GF-D8 (cell line): ENCODE data around the gene ARHGAP23.

Source experiments
- DNase-seq: peaks from one replicate; lab custom pipeline; 2025; lab: John Stamatoyannopoulos, UW

The ARHGAP23 gene

DNA sequence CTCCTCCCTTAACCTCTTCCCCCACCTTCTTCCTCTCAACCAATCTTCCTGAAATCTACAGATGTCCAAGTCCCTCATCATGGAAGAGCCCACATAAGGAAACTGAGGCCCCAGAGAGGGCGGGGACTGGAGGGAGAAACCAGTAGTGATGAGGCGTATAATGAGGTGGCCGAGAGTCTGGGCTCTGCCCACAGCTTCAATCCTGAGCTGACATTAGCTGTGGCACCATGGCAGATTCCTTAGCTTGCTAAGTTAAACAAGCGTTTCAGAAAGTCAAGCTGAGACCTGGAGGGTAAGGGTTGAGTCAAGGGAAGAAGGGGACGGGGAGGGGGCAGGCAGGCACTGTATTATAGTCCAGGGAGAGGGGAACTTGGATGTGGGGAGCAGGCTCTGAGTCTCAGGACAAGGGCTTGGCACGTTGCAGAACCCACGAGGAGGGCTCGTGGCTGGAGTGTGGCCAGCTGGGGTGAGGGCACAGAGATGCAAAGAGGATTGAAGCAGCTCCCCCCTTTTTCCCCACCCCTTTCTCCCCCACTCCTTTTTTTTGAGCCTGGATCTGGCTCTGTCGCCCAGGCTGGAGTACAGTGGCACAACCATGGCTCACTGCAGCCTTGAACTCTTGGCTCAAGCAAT is 13.3 kb downstream of the ARHGAP23 start:
- DNase-seq: no peak

DNA sequence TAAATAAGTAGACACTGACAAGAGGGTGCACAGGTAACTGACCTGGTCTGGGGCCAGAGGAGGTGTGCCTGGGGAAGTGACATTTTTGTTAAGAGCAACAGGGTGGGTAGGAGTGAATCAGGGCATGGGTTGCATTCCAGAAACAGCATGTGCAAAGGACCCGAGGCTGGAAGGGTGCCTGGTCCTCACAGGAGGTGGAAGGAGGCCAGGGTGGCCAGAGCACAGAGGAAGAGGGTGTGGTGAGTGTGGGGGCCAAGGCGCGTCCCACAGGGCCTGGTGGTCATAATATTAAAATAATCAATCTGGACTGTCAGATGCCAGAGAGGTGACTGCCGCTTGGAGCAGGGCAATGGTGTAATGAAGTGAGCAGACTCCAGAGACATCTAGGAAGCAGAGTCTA is 14.3 kb downstream of the ARHGAP23 start:
- no peak for DNase-seq

DNA sequence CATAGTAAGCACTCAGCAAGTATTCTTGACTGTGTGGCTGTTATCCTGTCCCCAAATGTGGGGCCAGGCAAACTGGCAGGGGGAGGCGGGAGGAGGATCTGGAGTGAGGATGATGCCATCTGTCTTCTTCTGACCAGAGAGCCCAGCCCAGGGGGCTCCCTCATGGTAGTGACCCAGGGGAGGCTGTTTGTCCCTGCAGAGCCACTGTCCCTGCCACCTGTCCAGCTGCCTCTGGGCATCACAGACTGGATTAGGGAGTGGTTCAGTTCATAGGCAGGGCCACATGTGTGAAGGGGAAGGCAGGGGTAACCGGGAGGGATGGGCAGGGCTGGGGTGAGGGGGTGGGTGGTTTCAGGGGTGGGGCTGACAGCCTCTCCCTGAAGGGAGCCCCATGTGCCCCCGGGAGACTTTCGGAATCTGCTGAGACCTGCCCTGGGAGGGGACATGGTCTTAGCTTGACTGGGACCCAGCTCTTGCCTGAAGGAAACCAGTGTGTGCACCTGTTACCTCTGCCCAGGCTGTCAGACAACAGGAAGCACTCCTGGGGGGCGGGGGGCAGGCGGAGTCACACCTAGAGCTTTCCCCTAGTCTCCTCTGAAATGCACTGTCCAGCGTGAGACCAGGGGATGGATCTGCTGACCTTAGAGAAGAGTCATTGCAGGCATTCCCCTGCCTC is 15.2 kb downstream of the ARHGAP23 start:
- no peak for DNase-seq

DNA sequence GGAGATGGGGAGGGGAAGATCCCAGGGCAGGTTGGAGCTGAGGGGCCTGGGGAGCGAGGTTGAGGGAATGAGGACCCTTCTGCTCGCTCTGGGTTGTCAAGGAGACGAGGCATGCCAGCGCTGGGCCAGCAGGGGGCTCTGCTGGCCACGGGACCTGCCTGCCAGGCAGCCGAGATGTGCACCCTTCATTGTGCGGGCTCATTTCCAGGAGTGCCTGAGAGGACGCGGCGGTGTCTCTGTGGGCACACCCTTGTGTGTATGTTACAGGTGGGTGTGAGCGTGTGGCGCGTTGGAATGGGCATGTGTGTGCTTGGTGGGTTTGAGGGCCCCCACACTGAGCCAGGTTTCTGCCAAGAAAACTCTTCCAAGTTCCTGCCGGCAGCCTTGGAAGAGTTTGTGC is 15.9 kb downstream of the ARHGAP23 start:
- DNase-seq: no peak

DNA sequence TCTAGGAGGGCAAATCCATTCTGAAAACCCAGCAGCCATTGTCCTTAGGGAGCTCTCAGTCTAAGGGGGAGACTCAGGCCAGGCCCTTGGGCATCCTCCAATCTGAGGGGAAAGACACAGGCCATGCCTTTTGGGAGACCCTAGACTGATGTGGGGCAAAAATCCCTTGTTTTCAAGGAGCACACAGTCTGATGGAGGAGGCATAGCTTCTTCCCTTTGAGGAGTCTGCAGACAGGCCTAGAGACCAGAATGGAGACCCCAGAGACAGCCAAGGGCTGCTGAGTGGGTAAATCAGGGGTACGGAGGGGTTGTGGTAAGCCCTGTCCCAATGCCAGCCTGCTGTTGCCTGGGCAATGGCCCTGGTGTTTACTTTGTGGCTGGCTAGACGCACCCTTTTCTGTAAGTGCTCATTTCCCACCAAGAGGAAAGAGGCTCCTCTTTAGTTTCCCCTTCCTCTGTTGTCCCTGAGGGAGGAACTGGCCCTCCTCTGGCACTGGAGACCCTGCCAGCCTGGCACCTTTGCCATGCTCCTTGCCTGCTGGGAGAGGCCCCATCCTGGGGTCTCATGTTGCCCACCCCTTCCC is 19.3 kb downstream of the ARHGAP23 start:
- no peak for DNase-seq

DNA sequence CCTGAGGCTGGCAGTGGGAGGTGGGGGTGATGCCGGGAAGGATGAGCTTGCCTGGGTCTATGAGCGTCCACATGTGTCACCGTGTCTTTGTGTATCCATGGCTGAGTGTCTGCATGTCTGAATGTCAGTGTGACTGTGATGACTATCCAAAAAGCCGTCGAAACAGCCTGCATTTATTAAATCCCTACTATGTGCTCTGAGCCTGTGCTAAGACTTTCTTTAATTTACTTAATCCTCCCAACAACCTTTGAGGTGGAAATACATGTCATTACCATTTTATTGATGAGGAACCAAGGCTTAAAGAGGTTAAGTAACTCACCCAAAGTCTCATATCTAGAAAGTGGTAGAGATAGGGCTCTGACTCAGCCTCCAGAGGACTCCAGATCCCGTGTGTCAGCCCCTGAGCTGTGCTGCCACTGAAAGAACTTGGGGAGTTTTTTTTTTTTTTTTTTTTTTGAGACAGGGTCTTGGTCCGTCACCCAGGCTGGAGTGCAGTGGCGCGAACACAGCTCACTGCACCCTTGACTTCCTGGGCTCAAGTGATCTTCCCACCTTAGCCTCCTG is 20.0 kb downstream of the ARHGAP23 start:
- DNase-seq: no peak

DNA sequence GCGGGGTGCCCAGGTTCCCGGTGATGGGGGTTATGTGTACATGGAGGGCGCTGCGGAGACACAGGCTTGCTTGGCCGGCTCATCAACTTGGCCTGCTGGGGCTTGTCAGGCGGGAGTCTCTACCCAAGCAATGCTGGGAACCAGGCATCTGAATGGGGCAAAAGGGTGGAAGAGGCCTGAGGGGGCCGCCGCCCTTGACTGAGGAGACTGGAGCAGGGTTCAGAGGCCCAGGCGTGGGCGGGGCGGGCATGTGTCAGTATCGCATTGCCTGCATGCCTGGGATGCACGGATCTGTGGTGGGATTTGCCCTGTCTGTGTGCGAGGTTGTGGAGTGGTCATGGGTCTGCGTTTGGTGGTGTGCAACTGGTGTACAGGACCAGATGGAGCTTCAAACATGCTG is 21.1 kb downstream of the ARHGAP23 start:
- DNase-seq: no peak

DNA sequence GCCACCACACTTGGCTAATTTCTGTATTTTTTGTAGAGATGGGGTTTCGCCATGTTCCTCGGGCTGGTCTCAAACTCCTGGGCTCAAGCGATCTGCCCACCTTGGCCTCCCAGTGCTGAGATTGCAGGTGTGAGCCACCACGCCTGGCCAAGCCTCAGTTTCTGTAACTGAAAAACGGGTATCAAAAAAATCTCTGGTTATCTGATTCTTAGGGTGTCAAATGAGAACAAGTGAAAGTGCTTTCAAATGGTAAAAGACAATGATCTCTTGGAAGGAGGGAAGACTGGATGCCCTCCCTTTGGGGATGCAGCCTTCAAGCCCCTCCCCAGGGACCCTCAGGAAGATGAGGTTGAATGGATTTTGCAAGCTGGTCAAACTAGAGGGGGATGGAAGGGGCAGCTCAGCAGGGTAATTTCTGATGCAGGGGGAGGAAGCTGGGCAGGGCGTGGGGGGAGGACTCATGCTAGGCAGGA is 22.3 kb downstream of the ARHGAP23 start:
- no peak for DNase-seq

DNA sequence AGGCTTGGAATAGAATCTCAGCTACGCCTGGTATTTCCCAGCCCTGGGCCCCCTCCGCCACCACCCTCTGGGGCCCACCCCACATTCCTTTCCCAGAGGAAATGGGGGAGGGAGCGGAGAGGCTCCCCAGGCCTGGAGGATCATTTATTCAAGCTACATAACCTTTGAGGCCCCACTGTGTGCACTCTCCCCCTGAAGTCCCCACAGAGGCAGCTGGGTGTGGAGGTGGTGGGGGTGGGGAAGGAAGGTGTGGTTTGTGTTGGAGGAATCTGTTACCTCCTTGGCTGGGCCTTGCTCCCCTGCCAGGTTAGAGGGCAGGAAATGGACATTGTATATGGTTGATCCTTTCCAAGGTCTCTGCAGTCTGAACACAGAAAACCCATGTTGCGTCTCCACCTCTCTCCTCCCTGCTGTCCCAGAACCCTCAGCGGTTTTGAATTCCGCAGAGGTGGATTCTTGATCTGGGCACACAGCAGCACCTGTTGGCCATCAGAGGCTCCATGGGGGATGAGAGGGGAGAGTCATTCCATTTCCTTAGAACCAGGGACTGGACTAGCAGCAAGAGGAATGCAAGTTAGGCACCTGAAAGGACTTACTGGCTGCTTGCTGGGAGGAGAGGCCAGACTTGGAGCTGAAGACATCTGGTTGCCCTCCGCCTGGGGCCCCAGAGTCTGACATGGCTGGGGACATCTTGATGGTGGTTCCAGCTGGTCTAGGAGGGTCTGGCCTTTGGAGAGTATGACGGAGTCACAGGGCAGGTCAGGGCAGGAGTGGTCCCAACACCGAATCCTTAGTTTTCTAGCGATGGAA is 23.0 kb downstream of the ARHGAP23 start:
- no peak for DNase-seq

DNA sequence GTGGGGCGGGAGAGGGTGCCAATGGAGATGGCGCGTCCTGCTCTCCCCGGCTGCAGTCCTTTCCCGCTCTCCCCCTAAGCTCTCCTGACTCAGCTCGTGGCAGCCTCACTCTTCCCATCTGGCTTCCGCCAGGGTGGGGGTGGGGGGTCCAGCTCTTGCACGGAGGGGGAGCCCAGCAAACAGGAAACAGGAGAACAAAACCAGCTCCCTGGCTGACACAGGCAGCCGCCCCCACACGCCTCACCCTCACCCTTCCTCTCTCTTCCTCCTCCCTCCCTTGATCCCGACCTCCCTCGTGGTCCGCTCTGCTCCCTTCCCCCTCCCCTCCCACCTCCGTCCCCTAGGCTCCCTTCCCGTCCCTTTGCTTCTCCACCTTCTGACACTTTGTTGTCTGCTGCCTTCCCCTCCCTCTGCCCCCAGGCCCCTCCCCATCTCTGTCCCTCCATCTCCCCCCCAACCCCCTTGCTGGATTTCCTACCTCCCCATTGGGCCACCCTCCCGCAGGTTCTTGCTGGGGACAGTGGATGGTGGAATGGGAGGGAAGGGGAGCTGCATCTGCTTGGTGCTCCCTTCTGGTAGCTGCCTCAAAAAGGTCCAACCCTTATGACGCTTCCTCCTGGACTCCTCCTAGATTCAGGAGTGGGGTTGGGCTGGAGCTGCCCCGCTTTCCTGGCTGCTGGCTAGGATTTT is 23.7 kb downstream of the ARHGAP23 start:
- DNase-seq: no peak

DNA sequence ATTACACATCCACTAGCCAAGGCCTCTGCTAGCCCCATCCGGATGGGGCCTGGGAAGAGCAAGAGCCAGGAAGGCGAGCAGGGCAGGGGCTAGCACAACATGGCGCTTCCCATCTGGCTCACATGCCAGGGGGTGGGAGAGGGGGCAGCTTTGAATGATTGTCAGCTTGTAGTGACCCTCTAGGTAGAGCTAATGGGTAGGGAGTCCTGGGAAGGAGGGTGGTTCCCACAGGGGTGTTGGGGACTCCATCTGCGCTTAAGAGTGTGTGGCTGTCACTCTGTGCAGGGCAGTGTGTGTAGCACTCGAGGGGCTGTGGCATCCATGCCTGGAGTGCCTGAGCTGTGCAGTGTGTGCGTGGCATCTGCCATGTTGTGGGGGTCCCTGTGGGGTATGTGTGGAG is 24.5 kb downstream of the ARHGAP23 start:
- DNase-seq: no peak

DNA sequence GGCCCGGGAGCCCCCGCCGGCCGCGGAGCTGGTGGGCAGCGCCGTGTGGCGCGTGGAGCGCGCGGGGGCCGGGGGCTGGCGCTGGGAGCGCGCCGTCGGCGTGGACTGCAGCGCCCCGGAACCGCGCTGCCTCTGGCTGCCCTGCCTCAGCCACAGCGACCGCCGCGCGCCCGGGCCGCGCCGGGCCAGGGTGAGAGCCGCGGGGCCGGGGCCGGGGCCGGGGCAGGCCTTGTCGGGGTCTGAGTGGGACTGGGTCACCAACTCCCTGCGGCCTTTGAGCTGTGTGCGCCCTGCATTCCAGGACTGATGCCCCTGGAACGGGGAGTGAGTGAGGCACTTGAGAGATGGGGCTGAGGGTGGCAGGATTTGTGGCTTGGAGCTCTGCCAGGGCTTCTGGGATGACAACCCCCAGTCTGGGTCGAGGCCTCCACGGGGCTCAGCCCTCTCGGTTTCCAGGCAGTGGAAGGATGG is 25.7 kb downstream of the ARHGAP23 start:
- no peak for DNase-seq

DNA sequence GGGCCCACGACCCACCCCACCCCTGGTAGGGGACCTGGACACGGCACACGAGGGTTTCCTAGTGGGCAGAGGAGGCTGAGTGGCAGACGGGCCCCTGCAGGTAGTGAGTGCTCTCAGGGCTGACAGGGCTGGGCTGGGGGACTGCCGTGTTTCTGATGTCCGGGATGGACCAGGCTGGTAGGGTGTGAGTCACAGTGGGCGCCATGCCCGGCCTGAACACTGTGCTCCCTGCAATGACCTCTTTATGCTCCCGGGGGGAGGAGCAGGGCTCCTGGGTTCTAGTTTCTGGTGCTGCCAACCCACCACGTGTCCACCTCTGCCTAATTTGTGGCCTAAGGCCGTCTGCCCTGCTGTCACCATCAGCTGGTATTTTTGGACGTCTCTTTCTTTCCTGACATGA is 26.3 kb downstream of the ARHGAP23 start:
- no peak for DNase-seq

DNA sequence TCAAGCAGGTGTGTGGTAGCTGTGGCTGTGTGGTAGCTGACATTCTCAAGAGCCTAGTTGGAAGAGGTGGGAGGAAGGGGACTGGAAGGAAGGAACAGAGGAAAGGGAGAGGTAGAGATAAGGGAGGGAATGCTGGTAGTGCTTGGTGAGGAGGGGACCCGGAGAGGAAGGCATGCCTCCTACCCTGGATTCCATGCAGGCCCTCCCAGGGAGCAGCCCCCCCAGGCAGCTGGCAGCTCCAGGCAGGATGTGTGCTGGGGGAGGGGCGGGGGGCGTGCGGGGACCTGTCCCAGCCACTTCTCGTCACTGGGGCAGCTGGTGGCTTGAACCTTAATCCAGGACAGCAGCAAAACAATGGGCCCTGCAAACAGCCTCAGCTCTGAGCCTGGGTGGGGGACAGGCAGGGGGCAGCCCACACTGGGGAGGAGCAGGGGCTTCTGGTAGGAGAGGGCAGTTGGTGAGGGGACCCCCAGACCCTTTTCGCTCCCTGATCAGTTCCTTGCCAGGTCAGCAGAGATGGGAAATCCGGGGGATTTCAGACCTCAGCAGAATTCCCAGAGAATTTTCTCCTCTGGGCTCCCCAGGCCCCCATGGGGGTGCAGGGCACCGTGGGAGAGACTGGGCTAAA is 27.1 kb downstream of the ARHGAP23 start:
- no peak for DNase-seq

DNA sequence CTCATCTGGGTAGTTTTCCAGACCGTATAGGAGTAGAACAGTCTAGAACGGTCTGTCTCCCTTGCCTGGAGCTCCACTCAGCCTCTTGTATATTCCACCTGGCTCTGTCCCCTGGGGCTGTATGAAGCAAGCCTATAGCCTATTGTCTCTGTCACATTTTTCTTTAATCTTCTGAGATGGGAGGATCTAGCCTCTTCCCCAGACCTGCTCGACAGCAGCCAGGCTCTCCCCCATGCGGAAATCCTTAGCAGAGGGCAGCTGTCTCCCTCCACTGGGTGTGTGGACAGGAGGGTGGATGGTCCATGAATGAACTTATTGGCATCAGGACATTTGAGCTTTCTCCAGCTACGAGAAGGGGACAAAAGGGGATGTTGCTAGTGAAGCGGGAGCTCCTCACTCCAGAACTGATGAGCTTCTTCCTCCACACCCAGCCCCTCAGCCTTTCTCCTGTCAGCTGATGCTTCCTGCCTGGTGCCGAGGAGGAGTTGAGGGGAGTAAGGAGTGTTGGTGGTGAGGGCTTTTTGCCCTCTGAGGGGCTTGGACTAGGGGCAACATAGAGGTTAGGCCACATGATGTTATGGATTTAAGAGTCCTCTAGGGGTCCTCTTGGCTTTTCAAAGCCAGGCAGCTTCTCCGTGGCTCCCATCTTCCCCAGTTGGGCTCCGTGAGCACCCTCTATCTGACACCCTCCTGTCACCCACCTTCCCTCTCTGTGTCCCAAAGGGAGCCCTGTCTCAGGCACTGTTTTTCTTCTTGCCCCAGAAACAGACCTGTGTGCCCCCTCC is 28.0 kb downstream of the ARHGAP23 start:
- no peak for DNase-seq

DNA sequence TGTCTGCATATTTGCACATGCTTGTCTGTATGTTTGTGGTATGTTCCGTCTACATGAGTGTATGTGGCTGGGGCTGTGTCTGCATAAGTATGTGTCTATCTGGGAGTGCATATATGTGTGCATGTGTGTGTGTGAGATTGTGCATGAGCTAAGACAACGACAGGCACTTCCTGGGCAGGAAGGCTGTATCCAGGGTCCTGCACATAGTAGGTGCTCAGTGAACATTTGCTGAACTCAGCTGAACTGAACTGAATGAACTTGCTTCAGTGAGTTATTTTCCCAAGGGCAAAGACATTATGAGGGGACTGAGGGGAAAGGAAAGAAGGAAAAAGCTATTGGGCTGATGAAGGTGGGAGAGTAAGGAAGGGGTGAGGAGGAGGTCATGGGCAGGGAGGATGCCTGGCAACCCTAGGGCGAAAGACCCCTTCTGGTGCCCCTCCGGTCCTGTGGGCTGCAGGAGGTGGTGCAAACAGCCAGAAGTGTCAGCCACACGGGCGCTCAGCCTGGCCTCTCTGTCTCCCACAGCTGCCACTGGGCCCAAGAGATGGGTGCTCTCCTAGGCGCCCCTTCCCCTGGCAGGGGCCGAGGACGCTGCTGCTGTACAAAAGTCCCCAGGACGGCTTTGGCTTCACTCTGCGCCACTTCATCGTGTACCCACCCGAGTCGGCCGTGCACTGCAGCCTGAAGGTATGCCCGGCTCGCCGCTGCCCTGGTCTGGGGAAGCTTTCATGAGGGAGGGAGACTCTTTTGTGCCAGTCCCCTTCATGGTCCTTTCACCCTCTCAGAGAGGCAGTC is 29.5 kb downstream of the ARHGAP23 start:
- DNase-seq: no peak

DNA sequence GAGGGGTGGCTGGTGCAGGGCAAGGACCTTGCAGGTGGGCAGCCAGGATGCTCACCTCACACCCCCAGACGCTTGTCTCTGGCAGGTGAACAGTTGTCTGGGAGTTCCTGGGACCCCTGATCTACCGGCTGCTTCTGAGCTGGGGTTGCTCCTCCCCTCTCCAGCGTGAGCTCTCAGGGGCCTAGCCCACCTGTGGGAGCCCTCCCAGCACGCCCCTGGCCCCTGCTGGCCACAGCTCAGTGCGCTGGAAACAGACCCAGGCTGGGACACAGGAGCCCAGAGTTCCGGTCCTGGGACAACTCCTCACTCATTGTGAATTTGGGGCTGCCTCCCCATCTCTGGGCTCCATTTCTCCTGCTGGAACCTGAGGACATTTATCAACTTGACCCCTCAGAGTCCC is 30.3 kb downstream of the ARHGAP23 start:
- no peak for DNase-seq

DNA sequence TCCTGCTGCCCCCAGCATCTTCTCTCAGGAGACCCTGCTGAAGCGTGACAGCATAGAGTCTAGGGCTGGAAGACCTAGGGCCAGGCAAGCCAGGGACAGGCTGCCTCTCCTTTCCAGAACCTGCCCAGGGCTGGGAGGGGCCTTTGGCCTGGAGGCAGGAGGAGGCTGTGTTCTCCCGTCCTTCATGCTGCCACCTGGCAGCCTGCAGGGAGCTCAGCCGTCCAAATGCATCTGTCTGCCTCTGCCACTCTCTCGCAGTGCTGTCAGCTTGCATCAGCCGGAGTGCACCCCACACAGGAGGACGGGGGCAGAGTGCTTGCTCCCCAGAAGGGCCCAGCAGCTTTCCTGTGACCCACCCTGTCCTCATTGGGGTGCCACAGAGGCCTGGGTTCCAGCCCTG is 31.3 kb downstream of the ARHGAP23 start:
- no peak for DNase-seq

DNA sequence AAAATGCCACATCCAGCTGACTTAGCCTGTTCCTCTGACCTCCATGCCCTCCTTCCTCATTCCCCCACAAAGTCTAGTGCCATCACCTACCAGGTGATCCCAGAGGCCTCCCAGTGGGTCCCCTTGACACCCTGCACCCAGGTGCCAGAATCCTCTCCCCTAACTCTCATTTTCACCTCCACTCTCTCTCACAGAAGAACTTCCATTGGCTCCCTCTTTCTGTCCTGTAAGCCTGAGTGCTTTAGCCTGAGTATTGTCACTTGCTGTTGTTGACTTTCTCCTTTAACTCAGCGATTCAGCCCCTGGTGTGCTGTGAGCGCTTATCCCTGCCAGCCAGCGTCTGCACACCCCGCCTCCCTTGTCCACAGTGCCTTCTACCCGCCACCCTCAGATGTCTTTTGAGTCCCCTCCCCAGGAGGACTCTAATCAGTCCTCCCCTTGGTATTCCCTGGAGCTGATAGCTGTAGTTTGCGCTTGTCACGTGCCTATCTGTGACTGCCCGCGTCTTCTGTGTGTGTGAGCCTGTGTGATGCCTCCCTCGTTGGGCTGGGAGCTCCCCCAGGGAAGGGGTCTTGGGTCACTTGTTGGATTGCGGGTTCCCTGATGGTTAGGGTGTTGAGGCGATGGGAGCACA is 31.9 kb downstream of the ARHGAP23 start:
- DNase-seq: no peak
